GM18508 (cell line): Measurements from ENCODE around the gene RSPH6A.
"Not testable (repeated sequence)": the region's sequence is repeated elsewhere in the genome, so short reads cannot be mapped to it uniquely, and the experiment has no call there.

ENCODE experiments used
- ATAC-seq: cut with Tn5 transposase; IDR thresholded peaks from one replicate; pipeline ENCODE4 v1.9.1; 2021; ENCODE audit warnings: moderate number of reproducible peaks; ENCODE audit not compliant: insufficient read depth, unreplicated experiment

RSPH6A gene

GRCh38 chr19:45767881-45768654 lies 47.0 kb downstream of the RSPH6A start:
- ATAC-seq, result no peak

GRCh38 chr19:45767410-45767880 lies 47.7 kb downstream of the RSPH6A start:
- no peak for ATAC-seq

- ATAC-seq, result no peak
Measured at GRCh38 chr19:45766869-45767346, 48.2 kb downstream of the RSPH6A start.

- no peak for ATAC-seq
Measured at GRCh38 chr19:45766296-45766868, 48.7 kb downstream of the RSPH6A start.

GRCh38 chr19:45765702-45766295 lies 49.3 kb downstream of the RSPH6A start:
- ATAC-seq, result no peak

GRCh38 chr19:45764945-45765701 lies 50.0 kb downstream of the RSPH6A start:
- ATAC-seq, result no peak

GRCh38 chr19:45764475-45764874 lies 50.6 kb downstream of the RSPH6A start:
- no peak for ATAC-seq

- no peak for ATAC-seq
Measured at GRCh38 chr19:45763691-45764294, 51.3 kb downstream of the RSPH6A start.

- no peak for ATAC-seq
Measured at GRCh38 chr19:45762870-45763631, 52.1 kb downstream of the RSPH6A start.

- ATAC-seq, result no peak
Measured at GRCh38 chr19:45761714-45762113, 53.4 kb downstream of the RSPH6A start.

- no peak for ATAC-seq
Measured at GRCh38 chr19:45758921-45759320, 56.2 kb downstream of the RSPH6A start.

GRCh38 chr19:45757695-45758094 lies 57.4 kb downstream of the RSPH6A start:
- no peak for ATAC-seq

GRCh38 chr19:45754323-45754722 lies 60.8 kb downstream of the RSPH6A start:
- no peak for ATAC-seq

GRCh38 chr19:45753548-45753947 lies 61.6 kb downstream of the RSPH6A start:
- no peak for ATAC-seq

GRCh38 chr19:45752639-45753038 lies 62.5 kb downstream of the RSPH6A start:
- no peak for ATAC-seq

- not testable (repeated sequence) for ATAC-seq
Measured at GRCh38 chr19:45751483-45751882, 63.6 kb downstream of the RSPH6A start.

GRCh38 chr19:45747513-45747912 lies 67.6 kb downstream of the RSPH6A start:
- ATAC-seq, result no peak

GRCh38 chr19:45746866-45747265 lies 68.2 kb downstream of the RSPH6A start:
- ATAC-seq, result no peak
